GM23248 (cell line): ENCODE measurements around the gene RIMS4. TPM values are rescaled to one million over a fixed set of nuclear protein-coding genes. Genes with fewer than 3 reads are reported as not detected.

Source experiments
- DNase-seq: peaks from one replicate; pipeline ENCODE4 v3.0.0-alpha.2; 2015
- H2AFZ ChIP-seq: fragments of 200-600 bp; sonication (generic); 2 replicates; pipeline ENCODE4 v1.6.1; 2016; ENCODE audit warnings: antibody characterized with exemption
- H3F3A ChIP-seq: fragments of 200-600 bp; sonication (generic); 2 replicates; pipeline ENCODE4 v1.6.1; 2016; ENCODE audit warnings: mild to moderate bottlenecking, antibody characterized with exemption, mixed run types; ENCODE audit not compliant: insufficient read depth
- H3K27ac ChIP-seq: fragments of 200-600 bp; sonication (generic); 2 replicates; pipeline ENCODE4 v1.5.1; 2016; ENCODE audit warnings: mild to moderate bottlenecking
- H3K27me3 ChIP-seq: fragments of 200-600 bp; sonication (generic); replicated peaks from 2 replicates; pipeline ENCODE4 v1.6.1; 2016; ENCODE audit warnings: mild to moderate bottlenecking; ENCODE audit not compliant: insufficient read depth
- H3K36me3 ChIP-seq: fragments of 200-600 bp; sonication (generic); 2 replicates; pipeline ENCODE4 v1.6.1; 2016; ENCODE audit warnings: low read depth, mild to moderate bottlenecking
- H3K4me1 ChIP-seq: fragments of 200-600 bp; sonication (generic); 2 replicates; pipeline ENCODE4 v1.6.1; 2016; ENCODE audit warnings: mild to moderate bottlenecking; ENCODE audit not compliant: insufficient read depth
- H3K4me2 ChIP-seq: fragments of 200-600 bp; sonication (generic); one replicate; pipeline ENCODE4 v1.6.1; 2016; ENCODE audit warnings: mild to moderate bottlenecking; ENCODE audit not compliant: unreplicated experiment
- H3K4me3 ChIP-seq: fragments of 200-600 bp; sonication (generic); 2 replicates; pipeline ENCODE4 v1.5.1; 2016; ENCODE audit warnings: mild to moderate bottlenecking
- H3K79me2 ChIP-seq: fragments of 200-600 bp; sonication (generic); 2 replicates; pipeline ENCODE4 v1.6.1; 2016; ENCODE audit warnings: mild to moderate bottlenecking; ENCODE audit not compliant: insufficient read depth
- H3K9ac ChIP-seq: fragments of 200-600 bp; sonication (generic); 2 replicates; pipeline ENCODE4 v1.6.1; 2016; ENCODE audit warnings: mild to moderate bottlenecking
- H3K9me2 ChIP-seq: fragments of 200-600 bp; sonication (generic); 2 replicates; pipeline ENCODE4 v1.6.1; 2016; ENCODE audit warnings: mixed run types, mild to moderate bottlenecking, moderate library complexity; ENCODE audit not compliant: insufficient read depth
- H3K9me3 ChIP-seq: fragments of 200-600 bp; sonication (generic); one replicate; pipeline ENCODE4 v1.6.1; 2017; ENCODE audit warnings: low read depth
- H4K20me1 ChIP-seq: fragments of 200-600 bp; sonication (generic); 2 replicates; pipeline ENCODE4 v1.6.0; 2016; ENCODE audit not compliant: insufficient read depth
- EZH2 ChIP-seq: fragments of 200-600 bp; sonication (generic); IDR thresholded peaks from 2 replicates; pipeline ENCODE4 v1.6.1; 2018; ENCODE audit warnings: antibody characterized with exemption, mild to moderate bottlenecking; ENCODE audit not compliant: insufficient read depth, poor library complexity, severe bottlenecking
- EZH2phosphoT487 ChIP-seq: fragments of 200-600 bp; sonication (generic); IDR thresholded peaks from 2 replicates; pipeline ENCODE4 v1.6.1; 2018; ENCODE audit warnings: antibody characterized with exemption, moderate library complexity, mild to moderate bottlenecking, low read depth; ENCODE audit not compliant: insufficient read depth
- WGBS, 2 experiments: methylation state at CpG; one replicate each; pipeline ENCODE4 v1.1.6; 2015 to 2017; ENCODE audit warnings: low lambda C conversion rate in 2 of 2, low coverage in 1 of 2; ENCODE audit errors: missing lambda C conversion rate in 2 of 2; 5-methylcytosine and 5-hydroxymethylcytosine counted together
- in situ Hi-C: fragments of 300-500 bp; cut with MboI; formaldehyde crosslinking; loops from 2 replicates; pipeline ENCODE4 v1.15.0; 2020
- polyA plus RNA-seq: library from polyadenylated mRNA; unstranded; fragments of >200 nt; fragmentation: Nextera tagmentation; extraction: Ambion mirVana; gene quantifications from 2 replicates; pipeline ENCODE4 v1.2.1, GENCODE V29; 2016
- total RNA-seq: library from RNA; depleted of rRNA; stranded (reverse); fragments of >200 nt; shearing (Covaris generic); gene quantifications from 2 replicates; pipeline ENCODE4 v1.2.3, GENCODE V29; 2014

The RIMS4 gene
- total and polyA plus RNA-seq, 2 experiments from 2014 or later = 0.22 TPM; not detected in 1

- Histone ChIP-seq H3K9me2 (no peaks in the 10 kb centered on the region), H4K20me1 (no peaks in the 10 kb centered on the region), H3K4me2 (no peak overlapping the region), H3K9me3 (no peaks in the 10 kb centered on the region), H3F3A (no peaks in the 10 kb centered on the region), H3K36me3 (no peaks in the 10 kb centered on the region), H3K4me3 (no peak overlapping the region), H3K9ac (no peak overlapping the region), H2AFZ (no peak overlapping the region), H3K27ac (no peak overlapping the region), H3K79me2 (no peaks in the 10 kb centered on the region), H3K4me1 (no peaks in the 10 kb centered on the region), H3K27me3 (peaks cover 56% of the 10 kb centered on the region)
- in situ Hi-C loops = no loop called here
- peak; percentile 36 for DNase-seq
- WGBS, 2 experiments = 3% methylated on average over 14 to 36 of the region's 49 CpGs
- TF ChIP-seq EZH2 (no peak), EZH2phosphoT487 (no peak)
These were observed 320 bp downstream of the RIMS4 start for GRCh38 chr20:44810061-44810390.

GRCh38 chr20:44809380-44810060 lies 826 bp downstream of the RIMS4 start:
- Histone ChIP-seq H3K79me2 (no peaks in the 10 kb centered on the region), H3K27ac (no peak overlapping the region), H3K4me1 (no peaks in the 10 kb centered on the region), H3K9me3 (no peaks in the 10 kb centered on the region), H2AFZ (no peak overlapping the region), H4K20me1 (no peaks in the 10 kb centered on the region), H3K4me3 (no peak overlapping the region), H3K9me2 (no peaks in the 10 kb centered on the region), H3K27me3 (peaks cover 57% of the 10 kb centered on the region), H3K9ac (no peak overlapping the region), H3K4me2 (no peak overlapping the region), H3F3A (no peaks in the 10 kb centered on the region), H3K36me3 (no peaks in the 10 kb centered on the region)
- no peak for DNase-seq
- in situ Hi-C loops = no loop called here
- WGBS, 2 experiments = 37 to 40% methylated on average over 33 to 34 of the region's 34 CpGs
- no peak for TF ChIP-seq EZH2phosphoT487

GRCh38 chr20:44807684-44808056 lies 2.7 kb downstream of the RIMS4 start:
- in situ Hi-C loops = no loop called here
- DNase-seq = no peak

GRCh38 chr20:44807051-44807683 lies 3.2 kb downstream of the RIMS4 start:
- Histone ChIP-seq H3K9me2 (no peaks in the 10 kb centered on the region), H3K4me1 (no peaks in the 10 kb centered on the region), H3F3A (no peaks in the 10 kb centered on the region), H3K79me2 (no peaks in the 10 kb centered on the region), H3K4me2 (no peak overlapping the region), H3K27ac (no peak overlapping the region), H3K9me3 (no peaks in the 10 kb centered on the region), H3K27me3 (peaks cover 51% of the 10 kb centered on the region), H3K4me3 (no peak overlapping the region), H3K36me3 (no peaks in the 10 kb centered on the region), H3K9ac (no peak overlapping the region), H2AFZ (no peak overlapping the region), H4K20me1 (no peaks in the 10 kb centered on the region)
- WGBS, 2 experiments = 50 to 52% methylated on average over 7 of the region's 7 CpGs
- TF ChIP-seq EZH2 (no peak), EZH2phosphoT487 (no peak)
- in situ Hi-C loops = no loop called here
- no peak for DNase-seq

More at GRCh38 chr20:44807684-44808056, 2.7 kb downstream of the RIMS4 start:
- Histone ChIP-seq H3K9me2 (no peaks in the 10 kb centered on the region), H3K9me3 (no peaks in the 10 kb centered on the region), H3K9ac (no peak overlapping the region), H2AFZ (no peak overlapping the region), H3K27ac (no peak overlapping the region), H4K20me1 (no peaks in the 10 kb centered on the region), H3K36me3 (no peaks in the 10 kb centered on the region), H3K4me1 (no peaks in the 10 kb centered on the region), H3K79me2 (no peaks in the 10 kb centered on the region), H3F3A (no peaks in the 10 kb centered on the region), H3K27me3 (peaks cover 54% of the 10 kb centered on the region), H3K4me3 (no peak overlapping the region), H3K4me2 (no peak overlapping the region)
- TF ChIP-seq EZH2 (no peak), EZH2phosphoT487 (no peak)
- WGBS, 2 experiments = 65 to 76% methylated on average over 4 of the region's 4 CpGs
